Glutamatergic neuron (in vitro differentiated cells): ENCODE results near the gene CHI3L1. TPM values are rescaled to one million over a fixed set of nuclear protein-coding genes. Genes with fewer than 3 reads are reported as not detected.

ENCODE experiments used
- DNase-seq: peaks from one replicate; pipeline ENCODE4 v3.0.0; 2022
- H3K27ac Mint-ChIP-seq: one replicate; pipeline ENCODE4 v1.8.0; 2020; ENCODE audit warnings: mild to moderate bottlenecking, mixed read lengths, inconsistent platforms; ENCODE audit not compliant: unreplicated experiment
- H3K27me3 Mint-ChIP-seq: one replicate; pipeline ENCODE4 v1.8.0; 2020; ENCODE audit warnings: mild to moderate bottlenecking, moderate library complexity, mixed read lengths, inconsistent platforms; ENCODE audit not compliant: unreplicated experiment
- H3K36me3 Mint-ChIP-seq: one replicate; pipeline ENCODE4 v1.8.0; 2020; ENCODE audit warnings: mild to moderate bottlenecking, mixed read lengths, inconsistent platforms; ENCODE audit not compliant: unreplicated experiment
- H3K4me1 Mint-ChIP-seq: one replicate; pipeline ENCODE4 v1.8.0; 2020; ENCODE audit warnings: mild to moderate bottlenecking, low read depth, mixed read lengths, inconsistent platforms; ENCODE audit not compliant: unreplicated experiment
- H3K4me3 Mint-ChIP-seq: one replicate; pipeline ENCODE4 v1.8.0; 2020; ENCODE audit warnings: mild to moderate bottlenecking, mixed read lengths, inconsistent platforms; ENCODE audit not compliant: unreplicated experiment
- H3K9me3 Mint-ChIP-seq: one replicate; pipeline ENCODE4 v1.8.0; 2020; ENCODE audit warnings: mild to moderate bottlenecking, moderate library complexity, mixed read lengths, inconsistent platforms; ENCODE audit not compliant: unreplicated experiment
- CTCF ChIP-seq: fragments of 200-600 bp; sonication (generic); IDR thresholded peaks from one replicate; pipeline ENCODE4 v1.5.0; 2021; ENCODE audit not compliant: partially characterized antibody, unreplicated experiment
- total RNA-seq: library from RNA; stranded (reverse); fragmentation: NEBNext Ultra II Directional; extraction: Animal tissue kit (Norgen Biotek cat#: 25700); gene quantifications from one replicate; pipeline ENCODE4 v1.2.1, GENCODE V29; 2021; ENCODE audit not compliant: unreplicated experiment

Gene CHI3L1
- total RNA-seq, 1 donor from 2014 or later = not detected

GRCh38 chr1:203137324-203137723 is 49.2 kb downstream of the CHI3L1 start:
- H3K9me3 Mint-ChIP-seq = no peaks in the 10 kb centered on the region
- no peak overlapping the region for H3K4me3 Mint-ChIP-seq
- no peak overlapping the region for H3K27ac Mint-ChIP-seq
- no peak for DNase-seq
- H3K4me1 Mint-ChIP-seq = no peaks in the 10 kb centered on the region
- H3K36me3 Mint-ChIP-seq = peaks cover 5% of the 10 kb centered on the region
- H3K27me3 Mint-ChIP-seq = no peaks in the 10 kb centered on the region
- TF ChIP-seq CTCF = no peak

- Mint-ChIP-seq H3K27me3 (no peaks in the 10 kb centered on the region), H3K36me3 (no peaks in the 10 kb centered on the region), H3K27ac (no peak overlapping the region), H3K4me3 (no peak overlapping the region), H3K4me1 (no peaks in the 10 kb centered on the region), H3K9me3 (no peaks in the 10 kb centered on the region)
- DNase-seq = no peak
- peak; percentile 6 for TF ChIP-seq CTCF
Measured at GRCh38 chr1:203136409-203137042, 50.0 kb downstream of the CHI3L1 start.

- no peak for DNase-seq
- Mint-ChIP-seq H3K9me3 (no peaks in the 10 kb centered on the region), H3K27me3 (no peaks in the 10 kb centered on the region), H3K27ac (no peak overlapping the region), H3K36me3 (no peaks in the 10 kb centered on the region), H3K4me3 (no peak overlapping the region), H3K4me1 (no peaks in the 10 kb centered on the region)
- TF ChIP-seq CTCF = no peak
Measured at GRCh38 chr1:203135636-203136305, 50.7 kb downstream of the CHI3L1 start.

- no peaks in the 10 kb centered on the region for H3K9me3 Mint-ChIP-seq
- TF ChIP-seq CTCF = no peak
- H3K4me3 Mint-ChIP-seq = no peak overlapping the region
- DNase-seq = no peak
- H3K27me3 Mint-ChIP-seq = peaks cover 5% of the 10 kb centered on the region
- no peak overlapping the region for H3K27ac Mint-ChIP-seq
- H3K4me1 Mint-ChIP-seq = no peaks in the 10 kb centered on the region
- H3K36me3 Mint-ChIP-seq = no peaks in the 10 kb centered on the region
Measured at GRCh38 chr1:203133970-203134725, 52.4 kb downstream of the CHI3L1 start.
